IMR-90 (cell line): ENCODE results near the gene USB1.

Experiments
- CEBPB ChIP-seq: IDR thresholded peaks from 2 replicates; pipeline ENCODE4 v1.6.1; 2012; ENCODE audit warnings: low read depth, low read length, improper control_type of control experiment
- CHD1 ChIP-seq: IDR thresholded peaks from 2 replicates; pipeline ENCODE4 v1.6.1; 2012; ENCODE audit warnings: low read depth, low read length, improper control_type of control experiment
- ELK1 ChIP-seq: fragments of 150-350 bp; IDR thresholded peaks from 2 replicates; pipeline ENCODE4 v1.6.1; 2016; ENCODE audit warnings: low read depth, mild to moderate bottlenecking, low read length, moderate library complexity, borderline replicate concordance
- POLR2A ChIP-seq: IDR thresholded peaks from 2 replicates; pipeline ENCODE4 v1.6.1; 2012; ENCODE audit warnings: mild to moderate bottlenecking, low read depth, low read length
- RAD21 ChIP-seq: IDR thresholded peaks from 2 replicates; pipeline ENCODE4 v1.6.1; 2012; ENCODE audit warnings: low read length, improper control_type of control experiment
- RFX5 ChIP-seq: IDR thresholded peaks from 2 replicates; pipeline ENCODE4 v1.8.0; 2012; ENCODE audit warnings: low read depth, mild to moderate bottlenecking, low read length, moderate library complexity
- SMC3 ChIP-seq: fragments of 150-350 bp; IDR thresholded peaks from 2 replicates; pipeline ENCODE4 v1.6.1; 2016; ENCODE audit warnings: low read depth, mild to moderate bottlenecking, antibody characterized with exemption, low read length, moderate library complexity
- USF2 ChIP-seq: fragments of 150-350 bp; IDR thresholded peaks from 2 replicates; pipeline ENCODE4 v1.6.1; 2017; ENCODE audit warnings: mild to moderate bottlenecking, antibody characterized with exemption, low read length, low read depth
- TF ChIP-seq, protein P1 (sequence below): conservative IDR thresholded peaks from 2 replicates; pipeline ENCODE4 v1.5.1; 2012; ENCODE audit warnings: mild to moderate bottlenecking, low read depth, low read length, improper control_type of control experiment

DNA sequence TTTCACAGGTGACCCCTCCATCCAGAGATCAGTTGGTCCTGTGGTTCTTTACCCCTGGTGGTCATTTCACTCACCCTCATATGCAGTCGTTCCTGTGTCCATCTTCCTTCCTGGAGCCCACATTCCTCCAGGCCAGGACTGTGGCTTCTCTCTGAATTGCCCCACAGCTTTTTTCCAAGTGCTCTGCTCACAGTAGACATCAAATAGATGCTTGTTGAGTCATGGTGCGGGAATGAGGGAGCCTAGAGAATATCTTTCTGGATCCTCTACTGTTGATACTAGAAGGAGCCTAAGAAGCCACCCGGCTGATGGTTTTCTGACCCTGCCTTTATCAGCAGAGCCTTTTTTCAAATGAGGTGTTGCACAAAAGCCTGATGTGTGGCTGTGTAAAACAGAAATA, 10.4 kb downstream of the USB1 start:
- TF ChIP-seq POLR2A (no peak), RFX5 (no peak), RAD21 (no peak), SMC3 (no peak), USF2 (no peak), CEBPB (peak; percentile 55), CHD1 (no peak), ELK1 (no peak)
- TF ChIP-seq, protein P1, sequence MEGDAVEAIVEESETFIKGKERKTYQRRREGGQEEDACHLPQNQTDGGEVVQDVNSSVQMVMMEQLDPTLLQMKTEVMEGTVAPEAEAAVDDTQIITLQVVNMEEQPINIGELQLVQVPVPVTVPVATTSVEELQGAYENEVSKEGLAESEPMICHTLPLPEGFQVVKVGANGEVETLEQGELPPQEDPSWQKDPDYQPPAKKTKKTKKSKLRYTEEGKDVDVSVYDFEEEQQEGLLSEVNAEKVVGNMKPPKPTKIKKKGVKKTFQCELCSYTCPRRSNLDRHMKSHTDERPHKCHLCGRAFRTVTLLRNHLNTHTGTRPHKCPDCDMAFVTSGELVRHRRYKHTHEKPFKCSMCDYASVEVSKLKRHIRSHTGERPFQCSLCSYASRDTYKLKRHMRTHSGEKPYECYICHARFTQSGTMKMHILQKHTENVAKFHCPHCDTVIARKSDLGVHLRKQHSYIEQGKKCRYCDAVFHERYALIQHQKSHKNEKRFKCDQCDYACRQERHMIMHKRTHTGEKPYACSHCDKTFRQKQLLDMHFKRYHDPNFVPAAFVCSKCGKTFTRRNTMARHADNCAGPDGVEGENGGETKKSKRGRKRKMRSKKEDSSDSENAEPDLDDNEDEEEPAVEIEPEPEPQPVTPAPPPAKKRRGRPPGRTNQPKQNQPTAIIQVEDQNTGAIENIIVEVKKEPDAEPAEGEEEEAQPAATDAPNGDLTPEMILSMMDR, result no peak
